Neural cell (in vitro differentiated cells): ENCODE results near the gene ATP12A. TPM values are rescaled to one million over a fixed set of nuclear protein-coding genes. Genes with fewer than 3 reads are reported as not detected.

Source experiments
- H2AFZ ChIP-seq: fragments of 200-600, 300-800 bp; sonication (generic), shearing (Covaris generic); 2 replicates; pipeline ENCODE4 v1.6.0; 2014; ENCODE audit warnings: low read depth, mild to moderate bottlenecking, antibody characterized with exemption, low read length, moderate library complexity
- H3F3A ChIP-seq: fragments of 200-600 bp; shearing (Covaris generic); 2 replicates; pipeline ENCODE4 v1.6.1; 2016; ENCODE audit warnings: mild to moderate bottlenecking, moderate library complexity, mixed read lengths, antibody characterized with exemption, low read length; ENCODE audit not compliant: insufficient read depth, poor library complexity, severe bottlenecking
- H3K27ac ChIP-seq: fragments of 200-600, 300-800 bp; sonication (generic), shearing (Covaris generic); 2 replicates; pipeline ENCODE4 v1.5.1; 2014; ENCODE audit warnings: mild to moderate bottlenecking, low read length, moderate library complexity
- H3K27me3 ChIP-seq: fragments of 300-800, 200-600 bp; sonication (generic), shearing (Covaris generic); 2 replicates; pipeline ENCODE4 v1.6.0; 2014; ENCODE audit warnings: mild to moderate bottlenecking, low read depth, low read length, moderate library complexity; ENCODE audit not compliant: insufficient read depth
- H3K36me3 ChIP-seq: fragments of 300-800, 200-600 bp; sonication (generic), shearing (Covaris generic); 2 replicates; pipeline ENCODE4 v1.5.1; 2014; ENCODE audit warnings: mild to moderate bottlenecking, antibody characterized with exemption, low read length, moderate library complexity; ENCODE audit not compliant: insufficient read depth
- H3K4me2 ChIP-seq: fragments of 300-800, 200-600 bp; sonication (generic), shearing (Covaris generic); 2 replicates; pipeline ENCODE4 v1.6.0; 2014; ENCODE audit warnings: mild to moderate bottlenecking, low read length
- H3K4me3 ChIP-seq: fragments of 300-800, 200-600 bp; sonication (generic), shearing (Covaris generic); 2 replicates; pipeline ENCODE4 v1.5.1; 2014; ENCODE audit warnings: mild to moderate bottlenecking, low read length, moderate library complexity
- H3K79me2 ChIP-seq: fragments of 200-600 bp; shearing (Covaris generic); replicated peaks from 2 replicates; pipeline ENCODE4 v1.6.0; 2014; ENCODE audit warnings: mild to moderate bottlenecking, low read length, moderate library complexity; ENCODE audit not compliant: insufficient read depth
- H3K9ac ChIP-seq: fragments of 300-800, 200-600 bp; sonication (generic), shearing (Covaris generic); 2 replicates; pipeline ENCODE4 v1.6.1; 2016; ENCODE audit warnings: mild to moderate bottlenecking, low read length, mixed read lengths
- H3K9me2 ChIP-seq: fragments of 200-600 bp; shearing (Covaris generic); 2 replicates; pipeline ENCODE4 v1.6.1; 2016; ENCODE audit warnings: mild to moderate bottlenecking, low read length, mixed read lengths; ENCODE audit not compliant: insufficient read depth
- H3K9me3 ChIP-seq: fragments of 200-600, 300-800 bp; sonication (generic), shearing (Covaris generic); 2 replicates; pipeline ENCODE4 v1.6.1; 2016; ENCODE audit warnings: mild to moderate bottlenecking, mixed run types, low read length, moderate library complexity, mixed read lengths
- H4K20me1 ChIP-seq: fragments of 200-600 bp; shearing (Covaris generic); 2 replicates; pipeline ENCODE4 v1.6.1; 2016; ENCODE audit warnings: mild to moderate bottlenecking, mixed run types; ENCODE audit not compliant: insufficient read depth
- CTCF ChIP-seq: fragments of 450-650 bp; IDR thresholded peaks from 2 replicates; pipeline ENCODE4 v1.5.1; 2014; ENCODE audit warnings: antibody characterized with exemption, mild to moderate bottlenecking, moderate library complexity; ENCODE audit not compliant: poor library complexity, severe bottlenecking
- EP300 ChIP-seq: fragments of 450-650 bp; conservative IDR thresholded peaks from 2 replicates; pipeline ENCODE4 v1.6.1; 2014; ENCODE audit warnings: antibody characterized with exemption, mild to moderate bottlenecking, moderate library complexity; ENCODE audit not compliant: poor library complexity, severe bottlenecking
- EZH2 ChIP-seq: fragments of 200-600, 300-800 bp; shearing (Covaris generic), sonication (generic); IDR thresholded peaks from 2 replicates; pipeline ENCODE4 v1.6.1; 2014; ENCODE audit warnings: antibody characterized with exemption, low read length, borderline replicate concordance, mild to moderate bottlenecking; ENCODE audit not compliant: insufficient read depth, poor library complexity, severe bottlenecking
- MXI1 ChIP-seq: fragments of 450-650 bp; conservative IDR thresholded peaks from 2 replicates; pipeline ENCODE4 v1.6.1; 2014; ENCODE audit warnings: antibody characterized with exemption, mild to moderate bottlenecking; ENCODE audit not compliant: poor library complexity, severe bottlenecking
- POLR2AphosphoS5 ChIP-seq: IDR thresholded peaks from 2 replicates; pipeline ENCODE4 v1.6.1; 2012
- REST ChIP-seq: IDR thresholded peaks from 2 replicates; pipeline ENCODE4 v1.6.1; 2012; ENCODE audit warnings: borderline replicate concordance
- SMC3 ChIP-seq: fragments of 450-650 bp; conservative IDR thresholded peaks from 2 replicates; pipeline ENCODE4 v1.6.1; 2014; ENCODE audit warnings: antibody characterized with exemption, mild to moderate bottlenecking, moderate library complexity; ENCODE audit not compliant: poor library complexity
- TAF1 ChIP-seq: IDR thresholded peaks from 2 replicates; pipeline ENCODE4 v1.6.1; 2012; ENCODE audit warnings: low read depth
- polyA plus RNA-seq: library from polyadenylated mRNA; depleted of rRNA; stranded (reverse); fragments of >200 nt; gene quantifications from 2 replicates; pipeline ENCODE4 v1.2.3, GENCODE V29; 2014

Gene ATP12A
- polyA plus RNA-seq, 1 donor from 2014 or later: not detected

- H3F3A ChIP-seq: no peaks in the 10 kb centered on the region
- no peaks in the 10 kb centered on the region for H3K36me3 ChIP-seq
- H3K4me3 ChIP-seq: no peak overlapping the region
- no peaks in the 10 kb centered on the region for H3K27me3 ChIP-seq
- no peaks in the 10 kb centered on the region for H3K79me2 ChIP-seq
- no peak overlapping the region for H2AFZ ChIP-seq
- peak; percentile 46 for TF ChIP-seq CTCF
- TF ChIP-seq REST: no peak
- TF ChIP-seq SMC3: no peak
- no peak for TF ChIP-seq MXI1
- no peak for TF ChIP-seq EZH2
- H3K9ac ChIP-seq: no peak overlapping the region
- H3K27ac ChIP-seq: no peak overlapping the region
- no peak overlapping the region for H3K4me2 ChIP-seq
- no peaks in the 10 kb centered on the region for H3K9me3 ChIP-seq
- no peaks in the 10 kb centered on the region for H4K20me1 ChIP-seq
- no peaks in the 10 kb centered on the region for H3K9me2 ChIP-seq
Observed at GRCh38 chr13:24693862-24694471, 13.8 kb downstream of the ATP12A start.

- H3K79me2 ChIP-seq: no peaks in the 10 kb centered on the region
- TF ChIP-seq MXI1: no peak
- TF ChIP-seq EP300: no peak
- no peak for TF ChIP-seq SMC3
- no peak for TF ChIP-seq EZH2
- TF ChIP-seq POLR2AphosphoS5: no peak
- no peak for TF ChIP-seq TAF1
- no peaks in the 10 kb centered on the region for H3K36me3 ChIP-seq
- no peak overlapping the region for H3K9ac ChIP-seq
- H4K20me1 ChIP-seq: no peaks in the 10 kb centered on the region
- H3K9me2 ChIP-seq: no peaks in the 10 kb centered on the region
- no peak overlapping the region for H3K4me3 ChIP-seq
- no peaks in the 10 kb centered on the region for H3K9me3 ChIP-seq
- H3K4me2 ChIP-seq: no peak overlapping the region
- H2AFZ ChIP-seq: no peak overlapping the region
- no peaks in the 10 kb centered on the region for H3F3A ChIP-seq
- H3K27me3 ChIP-seq: no peaks in the 10 kb centered on the region
- H3K27ac ChIP-seq: no peak overlapping the region
Observed at GRCh38 chr13:24694907-24695306, 14.7 kb downstream of the ATP12A start.
